Measurements from ENCODE around the gene PCYT1B.
A peak's percentile ranks its signal among the peaks of the same experiment; 100 is the strongest.

PCYT1B gene

GRCh38 chrX:24526616-24527015 is 120.5 kb downstream of the PCYT1B start:
- DNase-seq (ENCODE audit: low read depth in 2 of 2) = no peak

DNA sequence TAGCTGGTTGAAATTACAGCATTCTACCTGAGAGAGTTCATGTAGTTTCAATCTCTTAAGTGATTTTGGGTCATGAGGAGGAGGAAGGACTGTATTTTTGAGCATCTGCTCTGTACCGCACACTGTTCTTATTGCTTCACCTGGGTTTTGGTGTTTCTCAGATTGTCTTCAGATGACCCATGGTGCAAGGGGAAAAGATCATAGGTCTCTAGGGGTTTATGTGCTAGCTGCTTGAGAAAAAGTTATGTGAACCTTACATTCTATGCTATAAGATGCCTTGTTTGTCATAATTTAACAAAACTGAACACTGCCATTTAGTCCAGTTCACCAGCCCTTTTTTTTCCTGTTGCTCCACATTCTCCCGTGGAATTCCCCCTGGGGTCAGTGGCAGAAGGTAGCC is 121.7 kb downstream of the PCYT1B start:
- no peak for DNase-seq (ENCODE audit: low read depth in 2 of 2)

DNA sequence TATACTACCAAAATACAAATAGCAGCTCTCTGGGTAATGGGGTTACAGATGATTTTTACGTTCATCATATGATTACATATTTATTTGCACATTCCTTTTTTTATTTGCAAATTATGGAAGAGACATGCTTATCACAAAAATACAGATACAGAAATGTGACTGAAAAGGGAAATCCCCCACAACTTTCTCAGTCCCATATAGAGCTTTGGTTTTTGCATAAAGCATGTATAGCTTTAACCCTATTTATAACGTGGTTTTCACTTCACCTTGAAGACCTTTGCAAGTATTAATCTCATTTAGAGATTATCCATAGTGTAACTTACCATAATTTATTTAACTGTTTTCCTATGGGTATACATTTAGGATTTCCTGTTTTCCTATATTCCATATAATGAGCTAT is 126.7 kb downstream of the PCYT1B start:
- DNase-seq (ENCODE audit: low read depth in 2 of 2) = no peak

DNA sequence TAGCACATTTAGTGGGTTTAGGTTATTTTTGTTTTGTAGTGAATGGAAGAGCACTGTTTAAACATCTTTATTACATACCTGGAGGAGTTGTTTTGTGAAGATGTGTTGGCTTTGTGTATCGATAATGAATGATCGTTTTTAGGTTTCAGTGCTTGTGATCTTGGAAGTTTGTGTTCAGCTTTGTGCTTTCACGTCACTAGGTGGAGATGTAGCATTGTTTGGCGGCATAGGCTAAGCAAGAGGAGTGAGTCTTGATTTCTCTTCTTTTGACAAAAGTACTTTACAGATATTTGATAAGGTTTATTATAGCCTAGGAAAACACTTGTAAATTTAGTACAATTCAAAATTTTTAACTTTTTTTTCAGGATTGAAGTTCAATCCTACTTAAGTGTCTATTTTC is 131.7 kb downstream of the PCYT1B start:
- no peak for DNase-seq (ENCODE audit: low read depth in 2 of 2)

DNA sequence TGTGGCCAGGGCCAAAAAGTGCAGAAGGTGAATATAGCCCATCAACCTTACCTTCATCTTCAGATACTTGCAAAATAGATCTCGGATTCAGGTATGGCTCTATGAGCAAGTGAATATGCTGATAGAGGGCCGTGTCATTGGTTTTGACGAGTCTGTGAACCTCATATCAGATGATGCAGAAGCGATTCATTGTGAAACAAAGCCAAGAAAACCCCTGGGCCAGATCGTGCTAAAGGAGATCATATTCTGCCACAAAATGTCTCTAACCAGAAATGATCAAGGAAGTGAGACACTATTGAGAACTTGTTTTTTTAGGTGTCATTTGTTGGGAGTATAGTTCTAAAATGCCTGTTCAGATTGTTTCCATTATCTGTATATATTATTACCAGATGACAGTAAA is 133.7 kb downstream of the PCYT1B start:
- DNase-seq (ENCODE audit: low read depth in 2 of 2) = peak in 1 of 2 donors; percentile 10

DNA sequence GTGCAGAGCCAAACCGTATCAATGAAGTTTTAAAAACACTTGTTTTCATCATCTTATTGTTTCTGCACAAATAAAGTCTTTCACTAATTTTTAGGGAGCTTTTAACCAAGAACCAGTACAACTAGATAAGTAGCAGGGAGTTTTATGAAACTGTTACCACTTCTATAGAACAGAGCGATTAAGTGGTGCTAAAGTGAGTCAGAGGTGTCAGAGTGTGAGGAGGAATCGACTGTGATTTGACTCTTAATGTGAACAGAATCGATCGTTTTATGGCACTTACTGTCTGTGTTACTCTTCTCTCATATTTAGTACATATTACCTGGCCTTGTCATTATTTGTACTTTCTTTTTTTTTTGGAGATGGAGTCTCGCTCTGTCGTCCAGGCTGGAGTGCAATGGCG is 138.8 kb downstream of the PCYT1B start:
- no peak for DNase-seq (ENCODE audit: low read depth in 2 of 2)
